ENCODE data around the gene OLFM2.

- TF ChIP-seq CTCF (conservative IDR thresholded peaks at IDR 0.05; ENCODE audit: low read depth in 2 of 2) (no peak), EZH2phosphoT487 (IDR thresholded peaks at IDR 0.05; ENCODE audit: unreplicated experiment) (no peak), ETS1 (IDR thresholded peaks at IDR 0.05) (no peak), EZH2 (IDR thresholded peaks at IDR 0.05; ENCODE audit: low read depth, unreplicated experiment) (no peak), POLR2AphosphoS5 (IDR thresholded peaks at IDR 0.05; ENCODE audit: low read depth) (no peak), REST (IDR thresholded peaks at IDR 0.05; ENCODE audit: unreplicated experiment) (no peak), ZNF114 (CRISPR knock-in tag; IDR thresholded peaks at IDR 0.05) (no peak), STAT1 (IDR thresholded peaks at IDR 0.05; ENCODE audit: unreplicated experiment) (no peak), CREB1 (CRISPR knock-in tag; IDR thresholded peaks at IDR 0.05; ENCODE audit: low read depth) (no peak), ZNF331 (CRISPR knock-in tag; IDR thresholded peaks at IDR 0.05; ENCODE audit: low read depth) (no peak), NANOG (IDR thresholded peaks at IDR 0.05; ENCODE audit: borderline replicate concordance) (no peak), JUNB (IDR thresholded peaks at IDR 0.05; ENCODE audit: unreplicated experiment) (no peak), ZNF462 (CRISPR knock-in tag; IDR thresholded peaks at IDR 0.05) (no peak)
These were observed 4.5 kb upstream of the OLFM2 start for GRCh38 chr19:9940778-9941177.
